Neutrophil (primary cell): ENCODE results near the gene RENBP.

Source experiments
- H3K27ac ChIP-seq: fragments of 200-600 bp; sonication (generic); 2 replicates; pipeline ENCODE4 v1.5.1; 2016; ENCODE audit warnings: mild to moderate bottlenecking, moderate library complexity
- H3K27me3 ChIP-seq: fragments of 200-600 bp; sonication (generic); 2 replicates; pipeline ENCODE4 v1.6.0; 2016; ENCODE audit warnings: mild to moderate bottlenecking
- H3K36me3 ChIP-seq: fragments of 200-600 bp; sonication (generic); 2 replicates; pipeline ENCODE4 v1.5.1; 2017
- H3K4me1 ChIP-seq, 2 experiments: fragments of 200-600 bp in 1 of 2; sonication (generic) in 1 of 2; 1 replicate in 1 of 2; 2 replicates in 1 of 2; pipeline versions ENCODE4 v1.5.1 to v1.6.1; 2013 to 2016; ENCODE audit warnings: low read depth in 1 of 2, low read length in 1 of 2, mild to moderate bottlenecking in 1 of 2, moderate library complexity in 1 of 2; ENCODE audit not compliant: control insufficient read depth in 1 of 2, insufficient read depth in 1 of 2
- H3K4me3 ChIP-seq, 2 experiments: fragments of 200-600 bp in 1 of 2; sonication (generic) in 1 of 2; 1 replicate in 1 of 2; 2 replicates in 1 of 2; pipeline ENCODE4 v1.5.1; 2013 to 2016; ENCODE audit warnings: low read depth in 1 of 2, low read length in 1 of 2, mild to moderate bottlenecking in 1 of 2, moderate library complexity in 1 of 2
- H3K9me3 ChIP-seq: fragments of 200-600 bp; sonication (generic); 2 replicates; pipeline ENCODE4 v1.5.1; 2016
- CTCF ChIP-seq: fragments of 200-600 bp; sonication (generic); IDR thresholded peaks from 2 replicates; pipeline ENCODE4 v1.5.1; 2016; ENCODE audit warnings: antibody characterized with exemption

RENBP gene

DNA sequence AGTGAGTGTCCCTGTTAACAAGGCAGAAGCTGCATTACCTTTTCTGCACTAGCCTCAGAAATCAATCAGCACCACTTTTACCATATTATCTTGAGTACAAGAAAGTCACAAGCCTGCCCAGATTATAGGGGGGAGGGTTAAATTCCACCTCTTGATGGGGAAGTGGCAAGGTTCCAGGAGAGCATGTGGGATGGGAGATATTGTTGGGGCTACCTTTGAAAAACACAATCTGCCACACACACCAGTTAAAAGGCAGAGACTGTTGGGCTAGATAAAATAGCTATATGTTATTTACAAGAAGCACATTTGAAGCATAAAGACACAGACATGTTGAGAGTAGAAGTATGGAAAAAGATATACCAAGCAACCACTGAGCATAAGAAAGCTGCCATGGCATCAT is 46.5 kb downstream of the RENBP start:
- Histone ChIP-seq H3K27me3 (peaks cover 5% of the 10 kb centered on the region), H3K36me3 (no peaks in the 10 kb centered on the region), H3K4me3 (no peak overlapping the region), H3K4me1 (peaks cover 14 to 22% of the 10 kb centered on the region in 2 experiments), H3K27ac (no peak overlapping the region), H3K9me3 (no peaks in the 10 kb centered on the region)
- TF ChIP-seq CTCF: no peak

GRCh38 chrX:153889123-153889522 is 55.3 kb downstream of the RENBP start:
- Histone ChIP-seq H3K27me3 (peaks cover 86% of the 10 kb centered on the region), H3K9me3 (no peaks in the 10 kb centered on the region), H3K27ac (no peak overlapping the region), H3K4me1 (no peaks in the 10 kb centered on the region), H3K4me3 (no peak overlapping the region), H3K36me3 (no peaks in the 10 kb centered on the region)
- no peak for TF ChIP-seq CTCF

- Histone ChIP-seq H3K27ac (no peak overlapping the region), H3K4me3 (no peak overlapping the region), H3K27me3 (peaks cover 88% of the 10 kb centered on the region), H3K9me3 (no peaks in the 10 kb centered on the region), H3K36me3 (no peaks in the 10 kb centered on the region), H3K4me1 (no peaks in the 10 kb centered on the region)
- TF ChIP-seq CTCF: no peak
Measured at GRCh38 chrX:153888344-153888743, 56.1 kb downstream of the RENBP start.

GRCh38 chrX:153887385-153887784 is 57.1 kb downstream of the RENBP start:
- no peak for TF ChIP-seq CTCF
- H3K27ac ChIP-seq: no peak overlapping the region
- no peaks in the 10 kb centered on the region for H3K9me3 ChIP-seq
- H3K4me1 ChIP-seq: no peaks in the 10 kb centered on the region
- H3K27me3 ChIP-seq: peaks cover 96% of the 10 kb centered on the region
- no peaks in the 10 kb centered on the region for H3K36me3 ChIP-seq
- no peak overlapping the region for H3K4me3 ChIP-seq

DNA sequence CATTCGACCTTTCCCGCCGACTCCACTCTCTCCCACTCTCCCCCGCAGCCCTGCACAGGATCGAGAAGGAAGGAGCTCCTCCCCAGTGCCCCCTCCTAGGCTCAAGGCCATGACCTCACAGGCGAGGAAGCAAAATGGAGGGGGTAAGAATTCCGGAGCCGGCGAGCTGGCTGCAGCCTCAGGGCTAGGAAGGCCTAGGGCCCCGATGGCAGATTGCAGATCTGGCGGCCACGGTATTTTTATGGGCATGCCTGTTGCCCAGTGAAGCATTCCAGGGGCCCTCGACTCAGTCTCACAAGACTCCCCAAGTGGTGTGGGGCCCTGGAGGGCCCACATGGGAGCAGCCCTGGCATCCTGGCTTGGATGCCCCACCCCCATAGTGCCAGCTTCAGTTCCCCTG is 57.5 kb downstream of the RENBP start:
- Histone ChIP-seq H3K4me1 (no peaks in the 10 kb centered on the region), H3K36me3 (no peaks in the 10 kb centered on the region), H3K27me3 (peaks cover 96% of the 10 kb centered on the region)

More for the DNA sequence above, 57.5 kb downstream of the RENBP start:
- H3K27ac ChIP-seq: no peak overlapping the region
- no peak overlapping the region for H3K4me3 ChIP-seq
- no peaks in the 10 kb centered on the region for H3K9me3 ChIP-seq
- TF ChIP-seq CTCF: no peak
